ENCODE measurements around the gene TRMT44. TPM values are rescaled to one million over a fixed set of nuclear protein-coding genes. Genes with fewer than 3 reads are reported as not detected.

TRMT44 gene
- total and polyA plus RNA-seq, 2 of the 13 experiments (the other 11 are each of a cell fraction or from before 2014, with no cell fraction given): 5.8 to 8.6 TPM

- TF ChIP-seq PRDM10 (CRISPR knock-in tag; IDR thresholded peaks at IDR 0.05; ENCODE audit: low read depth) (no peak), ETV5 (CRISPR knock-in tag; IDR thresholded peaks at IDR 0.05; ENCODE audit: borderline replicate concordance) (no peak), RBM39 (IDR thresholded peaks at IDR 0.05; ENCODE audit: low read depth, low read length, poor library complexity, severe bottlenecking) (no peak), ZNF770 (CRISPR knock-in tag; IDR thresholded peaks at IDR 0.05) (no peak), CBX1 (IDR thresholded peaks at IDR 0.05; ENCODE audit: low read depth) (no peak), CEBPG (CRISPR knock-in tag; IDR thresholded peaks at IDR 0.05) (peak; percentile 62), MAF1 (CRISPR knock-in tag; IDR thresholded peaks at IDR 0.05; ENCODE audit: borderline replicate concordance) (no peak), SNAPC2 (CRISPR knock-in tag; IDR thresholded peaks at IDR 0.05) (no peak), ELF4 (CRISPR knock-in tag; IDR thresholded peaks at IDR 0.05; ENCODE audit: borderline replicate concordance) (no peak), FOXO1 (CRISPR knock-in tag; IDR thresholded peaks at IDR 0.05) (no peak), ZNF337 (CRISPR knock-in tag; IDR thresholded peaks at IDR 0.05; ENCODE audit: borderline replicate concordance, low read depth) (no peak), NCOA1 (CRISPR knock-in tag; IDR thresholded peaks at IDR 0.05) (peak; percentile 86; the same call in 1 of the 2 replicates), MTF1 (CRISPR knock-in tag; IDR thresholded peaks at IDR 0.05) (no peak), ELK4 (CRISPR knock-in tag; IDR thresholded peaks at IDR 0.05; ENCODE audit: borderline replicate concordance) (no peak), SIX4 (CRISPR knock-in tag; IDR thresholded peaks at IDR 0.05) (no peak), TFDP2 (CRISPR knock-in tag; IDR thresholded peaks at IDR 0.05) (no peak), ZNF296 (CRISPR knock-in tag; conservative IDR thresholded peaks at IDR 0.05) (no peak), ZNF557 (CRISPR knock-in tag; IDR thresholded peaks at IDR 0.05) (no peak), LBX2 (CRISPR knock-in tag; IDR thresholded peaks at IDR 0.05; ENCODE audit: borderline replicate concordance) (no peak), ASH2L (IDR thresholded peaks at IDR 0.05; ENCODE audit: insufficient read length, low read depth, low read length) (no peak), HOXA3 (CRISPR knock-in tag; IDR thresholded peaks at IDR 0.05) (no peak)
Measured at GRCh38 chr4:8439914-8440491, 574 bp upstream of the TRMT44 start (continued).
